WTC11 (cell line): Measurements from ENCODE around the gene IL2RA. TPM values are rescaled to one million over a fixed set of nuclear protein-coding genes. Genes with fewer than 3 reads are reported as not detected.

Source experiments
- ATAC-seq: fragments of 200-7000 bp; cut with Tn5 transposase; 2 replicates; pipeline ENCODE4 v1.10.0; 2021; ENCODE audit warnings: mild to moderate bottlenecking, moderate library complexity
- CTCF ChIA-PET: fragments of 300-600 bp; sonication (Branson Sonifier 250); formaldehyde crosslinking; loops from one replicate; lab custom pipeline; 2021; ENCODE audit warnings: antibody characterized with exemption; lab: Charles Lee
- POLR2A ChIA-PET: fragments of 350-600 bp; sonication (Branson Sonifier 250); formaldehyde crosslinking; loops from one replicate; lab custom pipeline; 2021; ENCODE audit warnings: antibody characterized with exemption; lab: Charles Lee
- DNase-seq: peaks from one replicate; pipeline ENCODE4 v3.0.0; 2021; ENCODE audit warnings: low spot score
- H3K27ac Mint-ChIP-seq: 2 replicates; pipeline ENCODE4 v1.8.0; 2021; ENCODE audit warnings: mixed read lengths
- H3K27me3 Mint-ChIP-seq: 2 replicates; pipeline ENCODE4 v1.8.0; 2021; ENCODE audit warnings: low read depth, mild to moderate bottlenecking, moderate library complexity, mixed read lengths
- H3K36me3 Mint-ChIP-seq: 2 replicates; pipeline ENCODE4 v1.8.0; 2021; ENCODE audit warnings: mixed read lengths
- H3K4me1 Mint-ChIP-seq: 2 replicates; pipeline ENCODE4 v1.8.0; 2022; ENCODE audit warnings: mixed read lengths
- H3K4me3 Mint-ChIP-seq: 2 replicates; pipeline ENCODE4 v1.8.0; 2021; ENCODE audit warnings: mild to moderate bottlenecking, moderate library complexity, mixed read lengths
- H3K9me3 Mint-ChIP-seq: 2 replicates; pipeline ENCODE4 v1.8.0; 2021; ENCODE audit warnings: mixed read lengths
- ARID4B ChIP-seq: sonication (generic); formaldehyde crosslinking; IDR thresholded peaks from 2 replicates; pipeline ENCODE4 v1.8.0; 2023; ENCODE audit warnings: missing genetic modification reagents, mild to moderate bottlenecking, borderline replicate concordance
- ATF3 ChIP-seq: sonication (generic); formaldehyde crosslinking; conservative IDR thresholded peaks from 2 replicates; pipeline ENCODE4 v1.8.1; 2022; ENCODE audit warnings: mild to moderate bottlenecking, missing genetic modification reagents
- CREM ChIP-seq: sonication (generic); formaldehyde crosslinking; IDR thresholded peaks from 2 replicates; pipeline ENCODE4 v1.8.1; 2022; ENCODE audit warnings: mild to moderate bottlenecking, missing genetic modification reagents, moderate library complexity
- FOXK1 ChIP-seq: sonication (generic); formaldehyde crosslinking; IDR thresholded peaks from 2 replicates; pipeline ENCODE4 v1.8.0; 2022; ENCODE audit warnings: mild to moderate bottlenecking, moderate library complexity, missing genetic modification reagents
- MAX ChIP-seq: sonication (generic); formaldehyde crosslinking; IDR thresholded peaks from 2 replicates; pipeline ENCODE4 v1.8.0; 2022; ENCODE audit warnings: mild to moderate bottlenecking, missing genetic modification reagents
- MYBL2 ChIP-seq: sonication (generic); formaldehyde crosslinking; IDR thresholded peaks from 2 replicates; pipeline ENCODE4 v1.8.1; 2023; ENCODE audit warnings: mild to moderate bottlenecking, moderate library complexity, missing genetic modification reagents
- NFYB ChIP-seq: sonication (generic); formaldehyde crosslinking; conservative IDR thresholded peaks from 2 replicates; pipeline ENCODE4 v1.8.0; 2022; ENCODE audit warnings: low read depth, missing genetic modification reagents
- TP53 ChIP-seq: sonication (generic); formaldehyde crosslinking; IDR thresholded peaks from 2 replicates; pipeline ENCODE4 v1.8.1; 2023; ENCODE audit warnings: mild to moderate bottlenecking, missing genetic modification reagents
- ZNF232 ChIP-seq: sonication (generic); formaldehyde crosslinking; IDR thresholded peaks from 2 replicates; pipeline ENCODE4 v1.8.0; 2022; ENCODE audit warnings: mild to moderate bottlenecking, missing genetic modification reagents
- ZNF281 ChIP-seq: sonication (generic); formaldehyde crosslinking; IDR thresholded peaks from 2 replicates; pipeline ENCODE4 v1.8.0; 2023; ENCODE audit warnings: mild to moderate bottlenecking, missing genetic modification reagents
- ZNF416 ChIP-seq: fragments of 250-450 bp; sonication (Bioruptor Pico); IDR thresholded peaks from 2 replicates; pipeline ENCODE4 v1.9.0; 2021; ENCODE audit warnings: mild to moderate bottlenecking, inconsistent platforms
- ZNF532 ChIP-seq: fragments of 250-450 bp; sonication (Bioruptor Pico); IDR thresholded peaks from 2 replicates; pipeline ENCODE4 v1.9.0; 2021; ENCODE audit warnings: mild to moderate bottlenecking, borderline replicate concordance
- ZNF671 ChIP-seq: fragments of 250-450 bp; sonication (Bioruptor Pico); IDR thresholded peaks from 2 replicates; pipeline ENCODE4 v1.8.0; 2021; ENCODE audit warnings: mild to moderate bottlenecking
- total RNA-seq: library from RNA; stranded (reverse); gene quantifications from 3 replicates; pipeline ENCODE4 v1.2.3, GENCODE V29; 2021
- TF ChIP-seq, protein P1 (sequence below): fragments of 250-450 bp; sonication (Bioruptor Pico); IDR thresholded peaks from 2 replicates; pipeline ENCODE4 v1.8.0; 2021; ENCODE audit warnings: mild to moderate bottlenecking

Gene IL2RA
- total RNA-seq, 1 experiment from 2014 or later = 0.31 TPM

GRCh38 chr10:6009150-6009549, 53.0 kb downstream of the IL2RA start:
- ChIA-PET POLR2A (no interaction called here), CTCF (no interaction called here)
- no peaks in the 10 kb centered on the region for H3K36me3 Mint-ChIP-seq
- no peak for TF ChIP-seq NFYB (CRISPR knock-in tag)
- TF ChIP-seq ATF3 (CRISPR knock-in tag) = no peak
- TF ChIP-seq ZNF532 (CRISPR knock-in tag) = no peak
- TF ChIP-seq ZNF281 (CRISPR knock-in tag) = no peak
- TF ChIP-seq, protein P1, sequence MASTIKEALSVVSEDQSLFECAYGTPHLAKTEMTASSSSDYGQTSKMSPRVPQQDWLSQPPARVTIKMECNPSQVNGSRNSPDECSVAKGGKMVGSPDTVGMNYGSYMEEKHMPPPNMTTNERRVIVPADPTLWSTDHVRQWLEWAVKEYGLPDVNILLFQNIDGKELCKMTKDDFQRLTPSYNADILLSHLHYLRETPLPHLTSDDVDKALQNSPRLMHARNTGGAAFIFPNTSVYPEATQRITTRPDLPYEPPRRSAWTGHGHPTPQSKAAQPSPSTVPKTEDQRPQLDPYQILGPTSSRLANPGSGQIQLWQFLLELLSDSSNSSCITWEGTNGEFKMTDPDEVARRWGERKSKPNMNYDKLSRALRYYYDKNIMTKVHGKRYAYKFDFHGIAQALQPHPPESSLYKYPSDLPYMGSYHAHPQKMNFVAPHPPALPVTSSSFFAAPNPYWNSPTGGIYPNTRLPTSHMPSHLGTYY (CRISPR knock-in tag) = no peak
- no peak for TF ChIP-seq TP53 (CRISPR knock-in tag)
- TF ChIP-seq, all 79 proteins: peak for 0
- Mint-ChIP-seq H3K4me1 (peaks cover 26% of the 10 kb centered on the region), H3K9me3 (peaks cover 19% of the 10 kb centered on the region), H3K27ac (no peak overlapping the region), H3K27me3 (no peaks in the 10 kb centered on the region), H3K4me3 (no peak overlapping the region)
- no peak for ATAC-seq
- DNase-seq = no peak

GRCh38 chr10:6008497-6009142, 53.5 kb downstream of the IL2RA start:
- TF ChIP-seq ZNF671 (CRISPR knock-in tag) (no peak), ZNF232 (CRISPR knock-in tag) (no peak), ARID4B (CRISPR knock-in tag) (no peak), ZNF416 (CRISPR knock-in tag) (no peak), CREM (CRISPR knock-in tag) (no peak), MYBL2 (CRISPR knock-in tag) (no peak), FOXK1 (CRISPR knock-in tag) (no peak), MAX (CRISPR knock-in tag) (no peak)
- TF ChIP-seq, all 79 proteins: peak for 0
- Mint-ChIP-seq H3K9me3 (peaks cover 19% of the 10 kb centered on the region), H3K27ac (no peak overlapping the region), H3K27me3 (no peaks in the 10 kb centered on the region), H3K4me3 (no peak overlapping the region), H3K36me3 (no peaks in the 10 kb centered on the region), H3K4me1 (peaks cover 24% of the 10 kb centered on the region)
- DNase-seq (no peak), ATAC-seq (no peak)
- ChIA-PET CTCF (no interaction called here), POLR2A (no interaction called here)
